Gastroesophageal sphincter (tissue), 4 donors: ENCODE data around the gene NFIA. TPM values are rescaled to one million over a fixed set of nuclear protein-coding genes. Genes with fewer than 3 reads are reported as not detected.

ENCODE experiments used
- ATAC-seq: fragments of 150-250 bp; one replicate; pipeline ENCODE4 v1.9.1; 2016; ENCODE audit warnings: mild to moderate bottlenecking, moderate library complexity
- H3K27ac ChIP-seq, 4 donors: fragments of 200-600 bp; sonication (generic) in 3 of 4; 1 replicate in 3 of 4; 2 replicates in 1 of 4; pipeline ENCODE4 v1.5.1; 2016 to 2019
- H3K27me3 ChIP-seq: fragments of 200-600 bp; sonication (generic); one replicate; pipeline ENCODE4 v1.5.1; 2019
- H3K36me3 ChIP-seq, 2 donors: fragments of 200-600 bp; sonication (generic); one replicate each; pipeline ENCODE4 v1.5.1; 2019; ENCODE audit warnings: control low read depth in 1 of 2
- H3K4me1 ChIP-seq, 3 donors: fragments of 200-600 bp; sonication (generic); 1 replicate in 2 of 3; 2 replicates in 1 of 3; pipeline ENCODE4 v1.5.1; 2016 to 2019; ENCODE audit warnings: control low read depth in 2 of 3
- H3K4me3 ChIP-seq, 2 donors: fragments of 200-600 bp; sonication (generic); one replicate each; pipeline ENCODE4 v1.5.1; 2019; ENCODE audit warnings: mild to moderate bottlenecking in 1 of 2, moderate library complexity in 1 of 2
- H3K9me3 ChIP-seq, 3 donors: fragments of 200-600 bp; sonication (generic); one replicate each; pipeline ENCODE4 v1.5.1; 2017 to 2019; ENCODE audit warnings: control low read depth in 2 of 3
- EP300 ChIP-seq: sonication (generic); formaldehyde crosslinking; IDR thresholded peaks from one replicate; pipeline ENCODE4 v1.6.1; 2017; ENCODE audit warnings: antibody characterized with exemption, mild to moderate bottlenecking
- POLR2A ChIP-seq, 2 donors: fragments of 450-650 bp; IDR thresholded peaks; one replicate each; pipeline ENCODE4 v1.6.1; 2017; ENCODE audit warnings: antibody characterized with exemption in 2 of 2, mild to moderate bottlenecking in 2 of 2, moderate library complexity in 1 of 2
- POLR2AphosphoS5 ChIP-seq: sonication (generic); formaldehyde crosslinking; IDR thresholded peaks from one replicate; pipeline ENCODE4 v1.6.1; 2017; ENCODE audit warnings: antibody characterized with exemption
- WGBS, 2 donors: methylation state at CpG; one replicate each; pipeline ENCODE4 v1.1.5; 2018; ENCODE audit warnings: low coverage in 1 of 2; 5-methylcytosine and 5-hydroxymethylcytosine counted together
- total RNA-seq, 4 donors: library from RNA; depleted of rRNA; stranded (reverse); fragments of >200 nt; gene quantifications; one replicate each; pipeline ENCODE4 v1.1.0, GENCODE V29; 2016
- TF ChIP-seq, protein P1 (sequence below), 4 experiments: fragments of 200-600 bp in 2 of 4; fragments of 450-650 bp in 2 of 4; sonication (generic) in 1 of 4; IDR thresholded peaks; one replicate each; pipeline ENCODE4 v1.5.1; 2017 to 2019; ENCODE audit warnings: antibody characterized with exemption in 4 of 4, mild to moderate bottlenecking in 2 of 4, moderate library complexity in 2 of 4

The NFIA gene
- total RNA-seq, 4 donors from 2014 or later, result 123 to 205 (median 149) TPM

GRCh38 chr1:61191433-61191720 is 109.0 kb downstream of the NFIA start:
- H3K36me3 ChIP-seq, result no peaks in the 10 kb centered on the region
- WGBS, 2 donors, result 71 to 75% methylated on average over 1 of the region's 1 CpG
- H3K27ac ChIP-seq, result peak overlapping the region; percentile 24 to 59 (median 45)
- ATAC-seq, result no peak
- no peaks in the 10 kb centered on the region for H3K27me3 ChIP-seq
- TF ChIP-seq POLR2AphosphoS5, result peak; percentile 49
- no peak for TF ChIP-seq EP300
- H3K9me3 ChIP-seq, result no peaks in the 10 kb centered on the region
- no peak overlapping the region for H3K4me3 ChIP-seq
- peaks cover 11 to 93% (median 16%) of the 10 kb centered on the region in 3 donors for H3K4me1 ChIP-seq

GRCh38 chr1:61192663-61193330 is 110.4 kb downstream of the NFIA start:
- no peaks in the 10 kb centered on the region for H3K27me3 ChIP-seq
- H3K36me3 ChIP-seq, result no peaks in the 10 kb centered on the region
- ATAC-seq, result no peak
- TF ChIP-seq EP300 (no peak), POLR2A (IDR thresholded peaks at IDR 0.05) (no peak), POLR2AphosphoS5 (peak; percentile 27)
- TF ChIP-seq, protein P1, sequence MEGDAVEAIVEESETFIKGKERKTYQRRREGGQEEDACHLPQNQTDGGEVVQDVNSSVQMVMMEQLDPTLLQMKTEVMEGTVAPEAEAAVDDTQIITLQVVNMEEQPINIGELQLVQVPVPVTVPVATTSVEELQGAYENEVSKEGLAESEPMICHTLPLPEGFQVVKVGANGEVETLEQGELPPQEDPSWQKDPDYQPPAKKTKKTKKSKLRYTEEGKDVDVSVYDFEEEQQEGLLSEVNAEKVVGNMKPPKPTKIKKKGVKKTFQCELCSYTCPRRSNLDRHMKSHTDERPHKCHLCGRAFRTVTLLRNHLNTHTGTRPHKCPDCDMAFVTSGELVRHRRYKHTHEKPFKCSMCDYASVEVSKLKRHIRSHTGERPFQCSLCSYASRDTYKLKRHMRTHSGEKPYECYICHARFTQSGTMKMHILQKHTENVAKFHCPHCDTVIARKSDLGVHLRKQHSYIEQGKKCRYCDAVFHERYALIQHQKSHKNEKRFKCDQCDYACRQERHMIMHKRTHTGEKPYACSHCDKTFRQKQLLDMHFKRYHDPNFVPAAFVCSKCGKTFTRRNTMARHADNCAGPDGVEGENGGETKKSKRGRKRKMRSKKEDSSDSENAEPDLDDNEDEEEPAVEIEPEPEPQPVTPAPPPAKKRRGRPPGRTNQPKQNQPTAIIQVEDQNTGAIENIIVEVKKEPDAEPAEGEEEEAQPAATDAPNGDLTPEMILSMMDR (IDR thresholded peaks at IDR 0.05), result no peak
- H3K27ac ChIP-seq, result peak overlapping the region in 2 of 4 donors; percentile 5 to 23
- H3K4me1 ChIP-seq, result peaks cover 6 to 88% (median 6%) of the 10 kb centered on the region in 3 donors
- H3K9me3 ChIP-seq, result no peaks in the 10 kb centered on the region
- H3K4me3 ChIP-seq, result no peak overlapping the region
- WGBS, 2 donors, result 55 to 61% methylated on average over 5 to 6 of the region's 6 CpGs

DNA sequence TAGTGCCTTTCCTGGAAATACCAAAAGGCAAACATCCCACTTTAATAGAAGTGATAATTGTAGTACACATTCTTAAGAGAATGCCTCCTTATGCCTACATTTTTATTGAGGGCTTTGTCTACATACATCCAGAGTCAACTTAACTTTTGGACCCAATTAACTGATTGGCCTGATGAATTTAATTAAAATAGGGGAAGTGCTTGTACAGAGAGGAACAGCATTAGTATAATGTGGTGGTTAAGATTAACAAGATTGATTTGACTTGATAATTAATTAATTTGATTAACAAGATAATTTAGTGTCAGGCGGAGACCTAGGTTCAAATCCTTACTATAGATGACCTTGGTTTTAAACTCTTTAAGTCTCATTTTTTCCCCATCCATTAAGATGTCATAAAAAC is 111.4 kb downstream of the NFIA start:
- 43 to 100% methylated on average over 1 of the region's 1 CpG for WGBS, 2 donors
- peaks cover 0 to 90% (median 6%) of the 10 kb centered on the region in 3 donors for H3K4me1 ChIP-seq
- H3K4me3 ChIP-seq, result no peak overlapping the region
- H3K27me3 ChIP-seq, result no peaks in the 10 kb centered on the region
- H3K27ac ChIP-seq, result no peak overlapping the region
- no peaks in the 10 kb centered on the region for H3K9me3 ChIP-seq
- TF ChIP-seq POLR2AphosphoS5 (no peak), POLR2A (IDR thresholded peaks at IDR 0.05) (no peak), EP300 (no peak)
- TF ChIP-seq, protein P1 (IDR thresholded peaks at IDR 0.05), result no peak
- ATAC-seq, result no peak
- H3K36me3 ChIP-seq, result no peaks in the 10 kb centered on the region

DNA sequence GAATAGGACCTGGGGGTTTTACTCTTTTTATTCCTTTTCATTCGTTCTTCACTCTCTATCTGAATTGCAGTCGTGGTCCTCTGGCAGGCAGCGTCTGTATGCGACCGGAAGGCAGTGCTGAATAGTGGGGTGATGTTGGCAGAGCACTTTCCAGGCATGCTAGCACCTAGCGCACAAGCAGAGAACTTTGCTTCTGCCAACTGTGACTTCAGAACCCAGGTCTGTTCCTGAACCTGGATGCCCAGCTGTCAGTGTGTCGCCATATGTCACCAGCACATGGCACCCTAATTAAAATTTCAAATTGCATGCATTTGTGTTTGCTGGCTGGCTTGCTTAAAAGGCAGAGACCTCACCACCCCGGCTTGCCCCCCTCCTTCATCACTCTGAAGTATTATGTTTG is 116.2 kb downstream of the NFIA start:
- Histone ChIP-seq H3K36me3 (no peaks in the 10 kb centered on the region), H3K4me3 (no peak overlapping the region), H3K4me1 (peaks cover 0 to 91% (median 10%) of the 10 kb centered on the region in 3 donors), H3K27me3 (no peaks in the 10 kb centered on the region), H3K27ac (no peak overlapping the region), H3K9me3 (no peaks in the 10 kb centered on the region)
- TF ChIP-seq POLR2AphosphoS5 (no peak), EP300 (no peak), POLR2A (IDR thresholded peaks at IDR 0.05) (no peak)
- TF ChIP-seq, protein P1 (IDR thresholded peaks at IDR 0.05), result no peak
- ATAC-seq, result no peak
- WGBS, 2 donors, result 56 to 92% methylated on average over 1 to 2 of the region's 8 CpGs

GRCh38 chr1:61201035-61201434 is 118.7 kb downstream of the NFIA start:
- WGBS, 2 donors, result 54 to 81% methylated on average over 5 of the region's 5 CpGs
- TF ChIP-seq POLR2A (IDR thresholded peaks at IDR 0.05), result no peak
- no peak for TF ChIP-seq EP300
- no peak for TF ChIP-seq POLR2AphosphoS5
- TF ChIP-seq, protein P1 (IDR thresholded peaks at IDR 0.05), result no peak
- no peak for ATAC-seq
- no peaks in the 10 kb centered on the region for H3K27me3 ChIP-seq
- H3K4me1 ChIP-seq, result peaks cover 0 to 79% (median 6%) of the 10 kb centered on the region in 3 donors
- no peak overlapping the region for H3K27ac ChIP-seq
- H3K9me3 ChIP-seq, result no peaks in the 10 kb centered on the region
- H3K4me3 ChIP-seq, result no peak overlapping the region
- H3K36me3 ChIP-seq, result no peaks in the 10 kb centered on the region
